PFSK-1 (cell line): ENCODE results near the gene MIPOL1.

ENCODE experiments used
- FOXP2 ChIP-seq: optimal IDR thresholded peaks from 2 replicates; pipeline ENCODE3; 2011; ENCODE audit warnings: borderline replicate concordance, control low read depth, inconsistent platforms; ENCODE audit not compliant: insufficient read depth; ENCODE audit errors: extremely low read length, extremely low read depth
- POLR2AphosphoS5 ChIP-seq: IDR thresholded peaks from 2 replicates; pipeline ENCODE4 v1.6.1; 2012; ENCODE audit warnings: low read depth, mild to moderate bottlenecking, control low read depth, low read length, moderate library complexity
- REST ChIP-seq, 2 experiments: IDR thresholded peaks; 2 replicates each; pipeline versions ENCODE4 v1.6.1 to v1.8.0; 2011 to 2012; ENCODE audit warnings: low read depth in 2 of 2, low read length in 2 of 2, control low read depth in 1 of 2, inconsistent platforms in 1 of 2, mild to moderate bottlenecking in 1 of 2, moderate library complexity in 1 of 2; ENCODE audit not compliant: insufficient read depth in 1 of 2
- SIN3A ChIP-seq: IDR thresholded peaks from 2 replicates; pipeline ENCODE4 v1.6.1; 2012; ENCODE audit warnings: mild to moderate bottlenecking, low read length, moderate library complexity, borderline replicate concordance; ENCODE audit not compliant: insufficient read depth
- TAF1 ChIP-seq: IDR thresholded peaks from 2 replicates; pipeline ENCODE4 v1.6.1; 2012; ENCODE audit warnings: low read length, control low read depth, borderline replicate concordance; ENCODE audit not compliant: insufficient read depth

The MIPOL1 gene

DNA sequence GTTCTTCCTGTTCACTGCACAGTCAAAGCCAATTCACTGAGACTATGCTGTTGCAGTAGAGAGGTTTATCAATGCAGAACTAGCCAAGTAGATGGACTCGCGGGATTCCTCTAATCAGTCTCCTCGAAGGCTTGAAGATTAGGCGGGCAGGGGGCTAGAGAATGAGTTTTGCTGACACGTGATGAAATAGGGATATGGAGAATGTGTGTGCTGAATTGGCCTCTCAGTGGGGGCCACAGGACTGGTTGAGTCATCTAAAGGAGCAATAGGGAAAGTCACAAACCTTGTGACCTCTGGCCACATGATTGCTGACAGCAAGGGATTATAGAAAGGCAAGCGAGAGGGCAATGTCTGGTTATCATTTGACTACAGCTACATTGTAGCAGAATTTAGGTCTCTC is 12.7 kb downstream of the MIPOL1 start:
- no peak for TF ChIP-seq POLR2AphosphoS5
- TF ChIP-seq TAF1, result no peak
- no peak for TF ChIP-seq REST (IDR thresholded peaks at IDR 0.05; ENCODE audit: insufficient read depth in 1 of 2, low read depth in 2 of 2, low read length in 2 of 2)

- no peak for TF ChIP-seq FOXP2
- TF ChIP-seq REST (IDR thresholded peaks at IDR 0.05; ENCODE audit: insufficient read depth in 1 of 2, low read depth in 2 of 2, low read length in 2 of 2), result no peak
- no peak for TF ChIP-seq SIN3A
- no peak for TF ChIP-seq TAF1
- no peak for TF ChIP-seq POLR2AphosphoS5
Measured at GRCh38 chr14:37213016-37213415, 15.3 kb downstream of the MIPOL1 start.

GRCh38 chr14:37215345-37215744 is 17.6 kb downstream of the MIPOL1 start:
- TF ChIP-seq SIN3A (no peak), TAF1 (no peak), FOXP2 (no peak), POLR2AphosphoS5 (no peak), REST (IDR thresholded peaks at IDR 0.05; ENCODE audit: insufficient read depth in 1 of 2, low read depth in 2 of 2, low read length in 2 of 2) (no peak)

DNA sequence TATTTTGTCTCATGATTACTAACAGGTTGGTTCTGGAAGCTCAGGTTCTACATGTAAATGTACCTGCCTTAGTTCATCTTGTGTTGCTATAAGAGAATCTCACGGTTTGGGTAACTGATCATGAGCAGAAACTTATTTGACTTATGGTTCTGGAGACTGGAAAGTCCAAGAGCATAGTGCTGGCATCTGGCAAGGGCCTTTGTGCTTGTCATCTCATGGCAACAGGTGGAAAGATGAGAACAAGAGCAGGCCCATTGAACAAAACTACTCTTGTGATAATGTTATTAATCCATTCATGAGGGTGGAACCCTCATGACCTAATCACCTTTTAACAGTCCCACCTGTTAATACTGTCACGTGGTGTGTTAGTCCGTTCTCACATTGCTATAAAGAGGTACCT is 23.3 kb downstream of the MIPOL1 start:
- TF ChIP-seq POLR2AphosphoS5, result no peak
- TF ChIP-seq TAF1, result no peak
- no peak for TF ChIP-seq FOXP2
- TF ChIP-seq SIN3A, result no peak
- no peak for TF ChIP-seq REST (IDR thresholded peaks at IDR 0.05; ENCODE audit: insufficient read depth in 1 of 2, low read depth in 2 of 2, low read length in 2 of 2)

GRCh38 chr14:37223947-37224474 is 26.3 kb downstream of the MIPOL1 start:
- TF ChIP-seq FOXP2, result no peak
- no peak for TF ChIP-seq POLR2AphosphoS5
- TF ChIP-seq SIN3A, result no peak
- no peak for TF ChIP-seq TAF1
- TF ChIP-seq REST (IDR thresholded peaks at IDR 0.05; ENCODE audit: insufficient read depth in 1 of 2, low read depth in 2 of 2, low read length in 2 of 2), result no peak
